ENCODE results near the gene MFNG.

Gene MFNG

GRCh38 chr22:37503183-37503683 is 17.0 kb upstream of the MFNG start:
- no peak overlapping the region for H3K27ac ChIP-seq
- no peaks in the 10 kb centered on the region for H3K27me3 ChIP-seq (ENCODE audit: insufficient read depth, low read depth, severe bottlenecking)
- H3K4me3 ChIP-seq (ENCODE audit: low read depth, low read length): no peak overlapping the region
- H3K36me3 ChIP-seq: peaks cover 23% of the 10 kb centered on the region
- no peak for TF ChIP-seq CTCF (IDR thresholded peaks at IDR 0.05; ENCODE audit: low read depth, low read length)
- no peaks in the 10 kb centered on the region for H3K9me3 ChIP-seq (ENCODE audit: severe bottlenecking)
- DNase-seq: no peak

- H3K4me3 ChIP-seq (ENCODE audit: low read depth, low read length): no peak overlapping the region
- peak; percentile 43 for DNase-seq
- no peaks in the 10 kb centered on the region for H3K9me3 ChIP-seq (ENCODE audit: severe bottlenecking)
- peak overlapping the region; percentile 65 for H3K27ac ChIP-seq
- no peaks in the 10 kb centered on the region for H3K27me3 ChIP-seq (ENCODE audit: insufficient read depth, low read depth, severe bottlenecking)
- H3K36me3 ChIP-seq: peaks cover 19% of the 10 kb centered on the region
- no peak for TF ChIP-seq CTCF (IDR thresholded peaks at IDR 0.05; ENCODE audit: low read depth, low read length)
Measured at GRCh38 chr22:37502342-37503182, 16.4 kb upstream of the MFNG start.

GRCh38 chr22:37501610-37502341 is 15.6 kb upstream of the MFNG start:
- DNase-seq: peak; percentile 68
- H3K9me3 ChIP-seq (ENCODE audit: severe bottlenecking): no peaks in the 10 kb centered on the region
- no peaks in the 10 kb centered on the region for H3K27me3 ChIP-seq (ENCODE audit: insufficient read depth, low read depth, severe bottlenecking)
- no peak overlapping the region for H3K4me3 ChIP-seq (ENCODE audit: low read depth, low read length)
- TF ChIP-seq CTCF (IDR thresholded peaks at IDR 0.05; ENCODE audit: low read depth, low read length): no peak
- H3K36me3 ChIP-seq: peaks cover 11% of the 10 kb centered on the region
- peak overlapping the region; percentile 65 for H3K27ac ChIP-seq

- Histone ChIP-seq H3K27ac (peak overlapping the region; percentile 65), H3K9me3 (ENCODE audit: severe bottlenecking) (no peaks in the 10 kb centered on the region), H3K4me3 (ENCODE audit: low read depth, low read length) (no peak overlapping the region), H3K27me3 (ENCODE audit: insufficient read depth, low read depth, severe bottlenecking) (no peaks in the 10 kb centered on the region), H3K36me3 (peaks cover 11% of the 10 kb centered on the region)
- DNase-seq: no peak
- TF ChIP-seq CTCF (IDR thresholded peaks at IDR 0.05; ENCODE audit: low read depth, low read length): no peak
Measured at GRCh38 chr22:37500745-37501609, 14.8 kb upstream of the MFNG start.

GRCh38 chr22:37499789-37500540 is 13.8 kb upstream of the MFNG start:
- Histone ChIP-seq H3K27ac (peak overlapping the region; percentile 58; the same call in 1 of the 2 replicates), H3K27me3 (ENCODE audit: insufficient read depth, low read depth, severe bottlenecking) (no peaks in the 10 kb centered on the region), H3K4me3 (ENCODE audit: low read depth, low read length) (no peak overlapping the region)

More at GRCh38 chr22:37499789-37500540, 13.8 kb upstream of the MFNG start:
- no peaks in the 10 kb centered on the region for H3K9me3 ChIP-seq (ENCODE audit: severe bottlenecking)
- peaks cover 10% of the 10 kb centered on the region for H3K36me3 ChIP-seq
- no peak for DNase-seq
- TF ChIP-seq CTCF (IDR thresholded peaks at IDR 0.05; ENCODE audit: low read depth, low read length): no peak

Data from WERI-Rb-1 (cell line).